OCI-LY1 (cell line): ENCODE measurements around the gene NFYA.

Source experiments
- H2AFZ ChIP-seq: fragments of 200-600 bp; sonication (generic), shearing (Covaris generic); 2 replicates; pipeline ENCODE4 v1.6.0; 2014; ENCODE audit warnings: antibody characterized with exemption, mild to moderate bottlenecking, low read length
- H3F3A ChIP-seq: fragments of 200-600 bp; sonication (generic), shearing (Covaris generic); 2 replicates; pipeline ENCODE4 v1.6.0; 2014; ENCODE audit warnings: mild to moderate bottlenecking, antibody characterized with exemption, low read length, moderate library complexity; ENCODE audit not compliant: insufficient read depth
- H3K27ac ChIP-seq: fragments of 200-600 bp; sonication (generic); 2 replicates; pipeline ENCODE4 v1.5.1; 2014; ENCODE audit warnings: low read length, mixed run types, mild to moderate bottlenecking, low read depth; ENCODE audit not compliant: poor library complexity, severe bottlenecking
- H3K27me3 ChIP-seq: fragments of 200-600 bp; sonication (generic); 2 replicates; pipeline ENCODE4 v1.6.0; 2014; ENCODE audit warnings: antibody characterized with exemption, mild to moderate bottlenecking, low read length, moderate library complexity; ENCODE audit not compliant: insufficient read depth
- H3K36me3 ChIP-seq: fragments of 200-600 bp; sonication (generic); 2 replicates; pipeline ENCODE4 v1.6.1; 2014; ENCODE audit warnings: mild to moderate bottlenecking, antibody characterized with exemption, low read length, moderate library complexity, mixed read lengths; ENCODE audit not compliant: insufficient read depth
- H3K4me1 ChIP-seq: fragments of 200-600 bp; sonication (generic); 2 replicates; pipeline ENCODE4 v1.5.1; 2014; ENCODE audit warnings: mild to moderate bottlenecking, low read length, moderate library complexity; ENCODE audit not compliant: insufficient read depth, severe bottlenecking
- H3K4me2 ChIP-seq: fragments of 200-600 bp; sonication (generic), shearing (Covaris generic); 2 replicates; pipeline ENCODE4 v1.6.1; 2014; ENCODE audit warnings: low read length
- H3K4me3 ChIP-seq: fragments of 200-600 bp; sonication (generic); 2 replicates; pipeline ENCODE4 v1.5.1; 2014; ENCODE audit warnings: low read length, low read depth, mild to moderate bottlenecking, mixed read lengths; ENCODE audit not compliant: poor library complexity, severe bottlenecking
- H3K79me2 ChIP-seq: fragments of 200-600 bp; shearing (Covaris generic); 2 replicates; pipeline ENCODE4 v1.6.1; 2016; ENCODE audit warnings: mixed run types, low read length, mixed read lengths; ENCODE audit not compliant: insufficient read depth
- H3K9ac ChIP-seq: fragments of 200-600 bp; sonication (generic), shearing (Covaris generic); 2 replicates; pipeline ENCODE4 v1.6.1; 2014; ENCODE audit warnings: mild to moderate bottlenecking, low read length, mixed read lengths
- H3K9me2 ChIP-seq: fragments of 200-600 bp; sonication (generic), shearing (Covaris generic); 2 replicates; pipeline ENCODE4 v1.6.1; 2014; ENCODE audit warnings: low read depth, mild to moderate bottlenecking, low read length, mixed read lengths
- H3K9me3 ChIP-seq: fragments of 200-600 bp; shearing (Covaris generic); 2 replicates; pipeline ENCODE4 v1.6.1; 2014; ENCODE audit warnings: low read length, mixed read lengths
- H4K20me1 ChIP-seq: fragments of 200-600 bp; sonication (generic), shearing (Covaris generic); 2 replicates; pipeline ENCODE4 v1.6.0; 2016; ENCODE audit warnings: mild to moderate bottlenecking, low read length; ENCODE audit not compliant: insufficient read depth
- CTCF ChIP-seq: fragments of 200-600 bp; sonication (generic), shearing (Covaris generic); IDR thresholded peaks from 2 replicates; pipeline ENCODE4 v1.5.1; 2017; ENCODE audit warnings: mild to moderate bottlenecking, antibody characterized with exemption, low read length, moderate library complexity, mixed read lengths
- EZH2 ChIP-seq: fragments of 200-600 bp; sonication (generic), shearing (Covaris generic); IDR thresholded peaks from 2 replicates; pipeline ENCODE4 v1.8.0; 2017; ENCODE audit warnings: borderline replicate concordance, mixed run types, mild to moderate bottlenecking, antibody characterized with exemption, low read length, moderate library complexity, mixed read lengths

The NFYA gene

GRCh38 chr6:41122373-41122772, 49.6 kb downstream of the NFYA start:
- no peak overlapping the region for H3K9ac ChIP-seq
- no peaks in the 10 kb centered on the region for H4K20me1 ChIP-seq
- H3K36me3 ChIP-seq: peaks cover 4% of the 10 kb centered on the region; the same call in 1 of the 2 replicates
- no peaks in the 10 kb centered on the region for H3K4me1 ChIP-seq
- TF ChIP-seq EZH2 (no peak), CTCF (no peak)
- H3K4me3 ChIP-seq: no peak overlapping the region
- no peaks in the 10 kb centered on the region for H3K27me3 ChIP-seq
- no peak overlapping the region for H3K4me2 ChIP-seq
- no peaks in the 10 kb centered on the region for H3F3A ChIP-seq
- no peaks in the 10 kb centered on the region for H3K79me2 ChIP-seq
- H3K9me2 ChIP-seq: no peaks in the 10 kb centered on the region
- H3K27ac ChIP-seq: no peak overlapping the region
- H3K9me3 ChIP-seq: no peaks in the 10 kb centered on the region
- no peak overlapping the region for H2AFZ ChIP-seq

- H3F3A ChIP-seq: no peaks in the 10 kb centered on the region
- no peaks in the 10 kb centered on the region for H3K4me1 ChIP-seq
- H3K79me2 ChIP-seq: no peaks in the 10 kb centered on the region
- H3K36me3 ChIP-seq: peaks cover 4% of the 10 kb centered on the region; the same call in 1 of the 2 replicates
- H3K9me2 ChIP-seq: no peaks in the 10 kb centered on the region
- no peak overlapping the region for H3K4me2 ChIP-seq
- H3K27ac ChIP-seq: no peak overlapping the region
- H3K9ac ChIP-seq: no peak overlapping the region
- no peak overlapping the region for H2AFZ ChIP-seq
- no peaks in the 10 kb centered on the region for H4K20me1 ChIP-seq
- TF ChIP-seq EZH2: no peak
- no peak for TF ChIP-seq CTCF
- no peaks in the 10 kb centered on the region for H3K9me3 ChIP-seq
- H3K4me3 ChIP-seq: no peak overlapping the region
- H3K27me3 ChIP-seq: no peaks in the 10 kb centered on the region
Observed at GRCh38 chr6:41122918-41123317, 50.1 kb downstream of the NFYA start.

GRCh38 chr6:41125282-41125681, 52.5 kb downstream of the NFYA start:
- no peak overlapping the region for H3K9ac ChIP-seq
- H3K4me2 ChIP-seq: no peak overlapping the region
- no peaks in the 10 kb centered on the region for H3K9me2 ChIP-seq
- no peaks in the 10 kb centered on the region for H3K4me1 ChIP-seq
- H2AFZ ChIP-seq: no peak overlapping the region
- H3F3A ChIP-seq: no peaks in the 10 kb centered on the region
- no peaks in the 10 kb centered on the region for H3K79me2 ChIP-seq
- no peaks in the 10 kb centered on the region for H3K27me3 ChIP-seq
- no peak overlapping the region for H3K27ac ChIP-seq
- peaks cover 4% of the 10 kb centered on the region; the same call in 1 of the 2 replicates for H3K36me3 ChIP-seq
- H4K20me1 ChIP-seq: no peaks in the 10 kb centered on the region
- H3K9me3 ChIP-seq: no peaks in the 10 kb centered on the region
- TF ChIP-seq EZH2 (no peak), CTCF (no peak)
- H3K4me3 ChIP-seq: no peak overlapping the region
